WI38 (cell line): ENCODE results near the gene TPD52L1.

Experiments
- H3K4me3 ChIP-seq: 2 replicates; pipeline ENCODE4 v1.5.1; 2011; ENCODE audit warnings: low read depth, mild to moderate bottlenecking, control low read depth, low read length
- TF ChIP-seq, protein P1 (sequence below): IDR thresholded peaks from 2 replicates; pipeline ENCODE4 v1.5.1; 2012; ENCODE audit warnings: low read depth, mild to moderate bottlenecking, control low read depth, low read length

The TPD52L1 gene

DNA sequence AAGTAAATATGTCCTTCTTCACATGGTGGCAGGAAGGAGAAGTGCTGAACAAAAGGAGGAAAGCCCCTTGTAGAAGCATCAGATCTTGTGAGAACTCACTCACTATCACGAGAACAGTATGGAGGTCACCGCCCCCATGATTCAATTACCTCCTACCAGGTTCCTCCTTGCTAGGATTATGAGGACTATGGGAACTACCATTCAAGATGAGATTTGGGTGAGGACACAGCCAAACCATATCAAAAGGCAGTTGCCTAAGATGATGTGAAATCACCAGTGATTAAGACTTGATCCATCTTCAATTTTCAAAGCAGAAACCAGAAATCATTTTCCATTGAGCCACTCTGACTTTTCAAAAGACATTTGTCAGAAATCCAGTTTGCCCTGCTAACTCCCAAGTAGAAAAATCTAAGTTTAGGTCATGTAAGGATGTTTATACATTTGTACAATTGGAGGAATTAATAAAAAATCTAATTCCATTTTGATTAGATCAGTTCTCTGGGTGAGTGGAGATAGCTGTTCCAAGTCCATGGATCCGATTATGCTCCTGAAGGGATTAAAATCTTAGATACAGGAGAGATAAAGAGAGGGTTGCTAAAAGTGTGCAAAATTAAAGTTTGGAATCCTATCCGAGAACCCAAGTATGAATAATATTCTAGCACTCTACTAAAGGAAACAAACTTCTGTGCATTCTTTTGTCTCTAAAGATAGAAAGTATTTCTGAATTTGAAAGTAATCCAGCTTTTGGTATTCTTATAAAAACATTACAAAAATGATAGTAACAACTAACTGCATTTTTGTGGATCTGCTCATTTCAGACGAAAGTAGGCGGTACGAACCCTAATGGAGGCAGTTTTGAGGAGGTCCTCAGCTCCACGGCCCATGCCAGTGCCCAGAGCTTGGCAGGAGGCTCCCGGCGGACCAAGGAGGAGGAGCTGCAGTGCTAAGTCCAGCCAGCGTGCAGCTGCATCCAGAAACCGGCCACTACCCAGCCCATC is 108.7 kb downstream of the TPD52L1 start:
- TF ChIP-seq, protein P1, sequence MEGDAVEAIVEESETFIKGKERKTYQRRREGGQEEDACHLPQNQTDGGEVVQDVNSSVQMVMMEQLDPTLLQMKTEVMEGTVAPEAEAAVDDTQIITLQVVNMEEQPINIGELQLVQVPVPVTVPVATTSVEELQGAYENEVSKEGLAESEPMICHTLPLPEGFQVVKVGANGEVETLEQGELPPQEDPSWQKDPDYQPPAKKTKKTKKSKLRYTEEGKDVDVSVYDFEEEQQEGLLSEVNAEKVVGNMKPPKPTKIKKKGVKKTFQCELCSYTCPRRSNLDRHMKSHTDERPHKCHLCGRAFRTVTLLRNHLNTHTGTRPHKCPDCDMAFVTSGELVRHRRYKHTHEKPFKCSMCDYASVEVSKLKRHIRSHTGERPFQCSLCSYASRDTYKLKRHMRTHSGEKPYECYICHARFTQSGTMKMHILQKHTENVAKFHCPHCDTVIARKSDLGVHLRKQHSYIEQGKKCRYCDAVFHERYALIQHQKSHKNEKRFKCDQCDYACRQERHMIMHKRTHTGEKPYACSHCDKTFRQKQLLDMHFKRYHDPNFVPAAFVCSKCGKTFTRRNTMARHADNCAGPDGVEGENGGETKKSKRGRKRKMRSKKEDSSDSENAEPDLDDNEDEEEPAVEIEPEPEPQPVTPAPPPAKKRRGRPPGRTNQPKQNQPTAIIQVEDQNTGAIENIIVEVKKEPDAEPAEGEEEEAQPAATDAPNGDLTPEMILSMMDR, result no peak
- no peak overlapping the region for H3K4me3 ChIP-seq

DNA sequence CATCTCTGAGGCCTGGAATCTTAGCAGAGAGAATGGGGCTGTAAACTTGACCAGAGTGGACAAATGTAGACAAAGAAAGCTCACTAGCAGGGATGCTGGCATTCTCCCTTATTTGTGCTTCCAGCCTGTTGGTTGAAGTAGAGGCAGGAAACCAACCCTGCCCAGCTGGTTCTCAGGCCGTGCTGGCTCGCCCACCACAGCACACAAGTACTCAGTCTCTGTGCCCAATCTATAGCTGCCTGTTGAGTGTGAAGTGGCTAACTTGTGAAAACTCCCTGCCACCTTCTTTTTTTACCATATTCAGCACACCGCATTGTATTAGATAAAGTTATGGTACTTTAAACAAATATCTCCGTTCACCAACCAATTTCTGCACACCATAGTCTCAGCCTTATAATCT is 110.9 kb downstream of the TPD52L1 start:
- TF ChIP-seq, protein P1, result no peak
- H3K4me3 ChIP-seq, result no peak overlapping the region

DNA sequence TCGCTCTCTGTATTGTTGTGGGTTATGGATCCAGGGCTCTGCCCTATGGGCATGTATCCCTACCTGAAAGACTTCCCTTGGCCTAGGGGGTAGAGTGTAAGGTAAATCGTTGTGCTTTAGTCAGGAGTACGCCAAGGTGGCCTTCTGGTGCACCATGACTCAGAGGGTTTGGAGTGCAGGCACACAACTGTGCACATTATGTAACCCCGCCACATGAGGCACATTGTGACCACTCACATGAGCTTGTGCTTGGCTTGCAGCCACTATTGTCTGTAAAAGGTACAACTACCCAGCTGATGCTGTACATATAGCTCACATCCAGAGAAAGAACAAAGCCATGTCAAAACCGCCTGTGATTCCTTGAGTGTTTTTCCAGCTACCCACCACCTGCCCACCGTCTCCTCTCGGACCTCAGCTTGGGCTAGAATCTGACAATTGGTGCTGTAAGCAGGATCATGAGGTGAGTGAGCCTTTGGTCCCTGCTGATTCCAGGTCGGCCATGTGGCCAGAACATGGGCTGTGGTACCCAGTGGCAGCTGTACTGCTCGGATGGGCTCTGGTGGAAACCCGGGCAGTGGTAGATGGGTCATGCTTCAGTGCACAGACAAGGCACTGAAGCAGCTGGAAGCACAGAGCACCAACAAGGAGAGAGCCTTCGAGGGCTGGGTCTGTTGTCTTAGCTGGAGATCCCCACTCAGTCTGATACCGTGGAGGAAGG is 114.4 kb downstream of the TPD52L1 start:
- TF ChIP-seq, protein P1, result no peak
- H3K4me3 ChIP-seq, result no peak overlapping the region

DNA sequence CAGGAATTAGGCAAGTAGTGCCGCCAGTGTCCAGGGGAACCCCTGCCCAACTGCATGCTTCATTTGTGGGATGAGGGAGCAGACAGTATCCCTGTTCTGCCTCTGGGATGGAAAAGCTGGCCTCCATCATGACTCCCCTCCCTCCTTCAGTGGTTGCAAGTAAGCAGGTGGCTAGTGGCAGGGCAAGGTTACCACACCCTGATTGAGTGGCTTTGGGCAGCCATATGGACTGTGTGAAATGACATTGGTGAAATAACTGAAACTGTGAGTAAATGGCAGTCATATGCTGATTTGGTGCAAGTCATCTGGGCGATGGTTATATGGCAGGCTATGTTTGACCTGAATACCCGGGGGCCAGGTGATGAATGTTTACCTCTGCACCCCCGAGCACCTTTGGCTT is 115.2 kb downstream of the TPD52L1 start:
- TF ChIP-seq, protein P1, result no peak
- H3K4me3 ChIP-seq, result no peak overlapping the region

DNA sequence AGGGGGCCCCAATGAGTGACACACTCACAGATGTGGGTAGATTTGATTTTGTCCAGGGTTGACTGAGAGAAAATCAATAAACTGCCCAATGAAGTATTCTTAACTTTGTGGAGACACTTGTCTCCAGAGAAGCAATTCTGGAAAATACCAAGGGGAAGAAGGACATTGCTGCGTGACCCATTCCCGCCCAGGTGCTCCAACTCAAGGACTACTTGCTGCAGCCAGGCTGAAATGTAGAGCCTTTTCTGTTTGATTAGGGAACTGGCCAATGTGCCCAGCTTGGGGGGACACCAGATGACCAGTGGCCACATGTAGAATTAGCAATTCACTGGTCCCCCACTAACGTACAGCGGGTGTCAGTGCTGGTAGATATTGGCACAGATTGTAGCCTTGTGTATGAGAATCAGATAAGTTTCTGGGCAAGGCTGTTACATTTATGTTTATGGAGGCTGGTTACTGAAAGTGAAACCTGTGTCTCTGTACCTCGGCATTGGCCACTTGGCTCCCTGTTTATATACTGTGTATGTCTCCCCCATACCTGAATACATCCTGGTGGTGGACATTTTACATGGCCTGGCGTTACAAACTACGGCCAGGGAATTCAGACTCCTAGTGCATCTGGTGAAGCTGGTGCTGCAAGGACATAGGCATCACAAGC is 115.9 kb downstream of the TPD52L1 start:
- TF ChIP-seq, protein P1, result no peak

DNA sequence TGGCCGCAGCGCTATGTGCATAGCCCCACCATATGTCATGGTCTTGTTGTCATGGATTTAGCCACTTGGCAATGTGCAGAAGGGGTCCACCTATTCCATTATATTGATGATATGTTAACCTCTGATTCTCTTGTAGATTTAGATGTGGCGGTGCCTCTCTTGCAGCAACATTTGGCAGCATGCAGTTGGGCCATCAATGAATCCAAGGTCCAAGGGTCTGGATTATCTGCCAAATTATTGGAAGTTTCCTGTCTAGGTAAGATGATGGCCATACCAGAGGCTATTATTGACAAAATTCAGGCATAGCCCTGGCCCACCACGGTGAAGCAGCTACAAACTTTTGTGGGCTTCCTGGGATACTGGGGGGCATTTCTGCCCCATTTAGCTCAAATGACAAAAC is 116.8 kb downstream of the TPD52L1 start:
- TF ChIP-seq, protein P1, result no peak
- H3K4me3 ChIP-seq, result no peak overlapping the region

More for the DNA sequence above, 115.9 kb downstream of the TPD52L1 start:
- H3K4me3 ChIP-seq, result no peak overlapping the region
